HCT116 (cell line): Measurements from ENCODE around the gene SUFU. TPM values are rescaled to one million over a fixed set of nuclear protein-coding genes. Genes with fewer than 3 reads are reported as not detected.

Experiments used
- ATAC-seq: fragments of 200-7000 bp; cut with Tn5 transposase; 2 replicates; pipeline ENCODE4 v1.9.1; 2020; ENCODE audit warnings: mild to moderate bottlenecking, moderate library complexity
- BruUV-seq: library from RNA; stranded (reverse); fragments of 400-500 nt; replicated peaks from 2 replicates; lab custom pipeline; 2021; lab: Mats Ljungman, UMichigan
- CTCF ChIA-PET: fragments of 300-600 bp; sonication (Branson Sonifier 250); formaldehyde crosslinking; loops from one replicate; lab custom pipeline; 2021; ENCODE audit warnings: antibody characterized with exemption; lab: Charles Lee
- POLR2A ChIA-PET: fragments of 300-600, 350-600 bp; sonication (Branson Sonifier 250); formaldehyde crosslinking; loops from one replicate; lab custom pipeline; 2021; ENCODE audit warnings: antibody characterized with exemption; lab: Charles Lee
- RAD21 ChIA-PET, 2 experiments: fragments of 300-600 bp; sonication (Branson Sonifier 250); formaldehyde crosslinking; loops; one replicate each; lab custom pipeline; 2023; ENCODE audit warnings: low total read pairs in 2 of 2; ENCODE audit not compliant: uncharacterized antibody in 2 of 2, unreplicated experiment in 2 of 2, low non-redundant PET in 1 of 2; lab: Charles Lee
- DNase-seq: peaks from one replicate; pipeline ENCODE4 v3.0.0-alpha.2; 2010; ENCODE audit warnings: low read depth, low spot score
- H2AFZ ChIP-seq: fragments of 200-600 bp; shearing (Covaris generic), sonication (generic); 2 replicates; pipeline ENCODE4 v1.6.1; 2017; ENCODE audit warnings: low read depth, mixed run types, mixed read lengths, antibody characterized with exemption, low read length; ENCODE audit not compliant: poor library complexity, severe bottlenecking
- H3K27ac ChIP-seq: 2 replicates; pipeline ENCODE4 v1.5.1; 2012; ENCODE audit warnings: low read depth, low read length
- H3K27me3 ChIP-seq: fragments of 200-600 bp; sonication (generic); 2 replicates; pipeline ENCODE4 v1.6.1; 2016; ENCODE audit warnings: mixed run types, low read length, mixed read lengths; ENCODE audit not compliant: insufficient read depth
- H3K36me3 ChIP-seq, 2 experiments: fragments of 200-500 bp in 1 of 2; fragments of 200-600 bp in 1 of 2; sonication (Bioruptor generic) in 1 of 2; sonication (generic) in 1 of 2; 2 replicates each; pipeline versions ENCODE4 v1.5.1 to v1.6.1; 2014 to 2016; ENCODE audit warnings: low read length in 2 of 2, inconsistent platforms in 1 of 2, mixed read lengths in 1 of 2, mixed run types in 1 of 2; ENCODE audit not compliant: insufficient read depth in 2 of 2, control insufficient read depth in 1 of 2
- H3K4me1 ChIP-seq, 2 experiments: fragments of 200-600 bp in 1 of 2; sonication (generic) in 1 of 2; 2 replicates each; pipeline versions ENCODE4 v1.5.1 to v1.6.1; 2012 to 2017; ENCODE audit warnings: low read length in 2 of 2, inconsistent platforms in 1 of 2, mild to moderate bottlenecking in 1 of 2, mixed read lengths in 1 of 2, mixed run types in 1 of 2, moderate library complexity in 1 of 2; ENCODE audit not compliant: insufficient read depth in 2 of 2, control insufficient read depth in 1 of 2
- H3K4me2 ChIP-seq: fragments of 200-600 bp; sonication (generic); 2 replicates; pipeline ENCODE4 v1.6.1; 2017; ENCODE audit warnings: mixed run types, low read length, mixed read lengths
- H3K4me3 ChIP-seq, 2 experiments: fragments of 200-600 bp in 1 of 2; sonication (generic) in 1 of 2; replicated peaks in 1 of 2; 2 replicates each; pipeline ENCODE4 v1.5.1; 2011 to 2016; ENCODE audit warnings: low read length in 2 of 2, control low read depth in 1 of 2, low read depth in 1 of 2, mild to moderate bottlenecking in 1 of 2, mixed read lengths in 1 of 2, mixed run types in 1 of 2
- H3K79me2 ChIP-seq: fragments of 200-600 bp; sonication (generic); 2 replicates; pipeline ENCODE4 v1.6.1; 2017; ENCODE audit warnings: mild to moderate bottlenecking, mixed run types, low read length, moderate library complexity, mixed read lengths; ENCODE audit not compliant: insufficient read depth
- H3K9ac ChIP-seq: fragments of 200-600 bp; sonication (generic); 2 replicates; pipeline ENCODE4 v1.6.1; 2016; ENCODE audit warnings: low read length, mixed read lengths
- H3K9me2 ChIP-seq: fragments of 200-600 bp; sonication (generic), shearing (Covaris generic); 2 replicates; pipeline ENCODE4 v1.6.1; 2017; ENCODE audit warnings: mixed run types, mild to moderate bottlenecking, moderate library complexity; ENCODE audit not compliant: insufficient read depth
- H3K9me3 ChIP-seq, 2 experiments: fragments of 200-500 bp in 1 of 2; fragments of 200-600 bp in 1 of 2; sonication (Bioruptor generic) in 1 of 2; sonication (generic) in 1 of 2; 2 replicates each; pipeline ENCODE4 v1.6.1; 2014 to 2017; ENCODE audit warnings: low read length in 2 of 2, mixed read lengths in 2 of 2, inconsistent platforms in 1 of 2, low read depth in 1 of 2, mild to moderate bottlenecking in 1 of 2, mixed run types in 1 of 2, moderate library complexity in 1 of 2; ENCODE audit not compliant: control insufficient read depth in 1 of 2, insufficient read depth in 1 of 2
- H4K20me1 ChIP-seq: fragments of 200-600 bp; sonication (generic), shearing (Covaris generic); 2 replicates; pipeline ENCODE4 v1.6.1; 2017; ENCODE audit warnings: mixed run types, mild to moderate bottlenecking, moderate library complexity; ENCODE audit not compliant: insufficient read depth
- CBX3 ChIP-seq: IDR thresholded peaks from 2 replicates; pipeline ENCODE4 v1.6.1; 2012; ENCODE audit warnings: low read depth
- CEBPB ChIP-seq: IDR thresholded peaks from 2 replicates; pipeline ENCODE4 v1.6.1; 2012; ENCODE audit warnings: low read depth
- EGR1 ChIP-seq: IDR thresholded peaks from 2 replicates; pipeline ENCODE4 v1.6.1; 2012; ENCODE audit warnings: low read depth
- EZH2phosphoT487 ChIP-seq: fragments of 200-600 bp; IDR thresholded peaks from 2 replicates; pipeline ENCODE4 v1.6.1; 2018; ENCODE audit warnings: antibody characterized with exemption, borderline replicate concordance
- FOSL1 ChIP-seq: IDR thresholded peaks from 2 replicates; pipeline ENCODE4 v1.6.1; 2012; ENCODE audit warnings: low read depth
- JUND ChIP-seq: IDR thresholded peaks from 2 replicates; pipeline ENCODE4 v1.6.1; 2012
- POLR2AphosphoS5 ChIP-seq: IDR thresholded peaks from 2 replicates; pipeline ENCODE4 v1.6.1; 2011; ENCODE audit warnings: mild to moderate bottlenecking, low read depth, low read length, moderate library complexity
- intact Hi-C: fragments of 100-400 bp; cut with micrococcal nuclease; formaldehyde crosslinking; loops from 2 replicates; pipeline ENCODE4 v1.10.0; 2022
- total RNA-seq: library from RNA; stranded (reverse); gene quantifications from one replicate; pipeline ENCODE4 v1.2.1, GENCODE V29; 2021; ENCODE audit not compliant: unreplicated experiment
- TF ChIP-seq, protein P1 (sequence below): IDR thresholded peaks from 2 replicates; pipeline ENCODE4 v1.6.1; 2012
- TF ChIP-seq, protein P2 (sequence below): IDR thresholded peaks from 2 replicates; pipeline ENCODE4 v1.6.1; 2012; ENCODE audit warnings: low read depth
- TF ChIP-seq, protein P3 (sequence below): IDR thresholded peaks from 2 replicates; pipeline ENCODE4 v1.6.1; 2012

SUFU gene
- total RNA-seq, 1 experiment from 2014 or later, result 18.8 TPM

DNA sequence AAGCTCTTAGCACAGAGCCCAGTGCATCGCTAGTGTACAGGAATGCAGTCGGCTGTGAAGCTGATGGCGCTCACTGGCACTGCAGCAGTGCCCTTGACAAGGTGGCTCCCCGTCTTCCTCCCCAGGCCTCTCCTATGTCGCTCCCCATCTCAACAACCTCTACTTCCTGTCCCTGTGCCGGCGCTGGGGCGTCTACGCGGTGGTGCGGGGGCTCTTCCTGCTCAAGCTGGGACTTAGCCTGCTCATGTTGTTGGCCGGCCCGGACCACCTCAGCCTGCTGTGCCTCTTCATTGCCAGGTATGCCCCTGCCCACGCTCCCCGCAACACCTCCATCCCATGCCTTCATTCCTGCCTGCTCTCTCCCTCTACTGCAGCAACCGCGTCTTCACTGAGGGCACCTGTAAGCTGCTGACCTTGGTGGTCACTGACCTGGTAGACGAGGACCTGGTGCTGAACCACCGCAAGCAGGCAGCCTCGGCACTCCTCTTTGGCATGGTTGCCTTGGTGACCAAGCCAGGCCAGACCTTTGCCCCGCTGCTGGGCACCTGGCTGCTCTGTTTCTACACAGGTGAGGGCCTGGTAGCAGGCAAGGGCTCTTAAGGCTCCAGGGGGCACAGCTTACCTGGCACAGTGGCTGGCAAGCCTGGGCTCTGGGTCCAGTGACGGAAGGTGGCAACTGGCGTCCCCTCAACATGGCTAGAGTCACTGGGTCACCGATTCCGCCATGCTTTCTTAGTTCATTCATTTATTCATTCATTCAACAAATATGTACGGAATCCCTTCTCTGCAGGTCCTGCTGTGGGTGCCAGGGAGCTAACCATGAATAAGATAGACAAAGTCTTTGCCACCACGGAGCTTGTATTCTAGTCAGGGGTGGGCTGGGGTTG is 30.1 kb upstream of the SUFU start:
- Histone ChIP-seq H3K36me3 (peaks cover 2 to 19% of the 10 kb centered on the region in 2 experiments; a peak in 1 of 4 replicates), H3K27ac (no peak overlapping the region), H3K4me3 (no peak overlapping the region), H3K9me2 (no peaks in the 10 kb centered on the region), H3K79me2 (no peaks in the 10 kb centered on the region), H4K20me1 (no peaks in the 10 kb centered on the region), H3K9ac (no peak overlapping the region), H3K27me3 (no peaks in the 10 kb centered on the region), H3K4me1 (no peaks in the 10 kb centered on the region), H3K9me3 (no peaks in the 10 kb centered on the region), H2AFZ (no peak overlapping the region), H3K4me2 (no peak overlapping the region)
- no peak for DNase-seq
- intact Hi-C loops, result no loop called here
- BruUV-seq, result no TSS peak
- RAD21 ChIA-PET, result no interaction called here
- no peak for ATAC-seq
- CTCF ChIA-PET, result interaction anchor here (0.6 kb wide), 1 partner anchor 80 kb away, joined by 3 read pairs; no protein-coding TSS in a partner anchor
- POLR2A ChIA-PET, result interaction anchor here (0.6 kb wide), 1 partner anchor 23 kb away, joined by 4 read pairs; no protein-coding TSS in a partner anchor
- TF ChIP-seq, protein P1, sequence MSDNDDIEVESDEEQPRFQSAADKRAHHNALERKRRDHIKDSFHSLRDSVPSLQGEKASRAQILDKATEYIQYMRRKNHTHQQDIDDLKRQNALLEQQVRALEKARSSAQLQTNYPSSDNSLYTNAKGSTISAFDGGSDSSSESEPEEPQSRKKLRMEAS, result no peak
- no peak for TF ChIP-seq CEBPB
- no peak for TF ChIP-seq FOSL1
- TF ChIP-seq EZH2phosphoT487, result no peak
- no peak for TF ChIP-seq CBX3
- TF ChIP-seq POLR2AphosphoS5, result no peak
- TF ChIP-seq, protein P2, sequence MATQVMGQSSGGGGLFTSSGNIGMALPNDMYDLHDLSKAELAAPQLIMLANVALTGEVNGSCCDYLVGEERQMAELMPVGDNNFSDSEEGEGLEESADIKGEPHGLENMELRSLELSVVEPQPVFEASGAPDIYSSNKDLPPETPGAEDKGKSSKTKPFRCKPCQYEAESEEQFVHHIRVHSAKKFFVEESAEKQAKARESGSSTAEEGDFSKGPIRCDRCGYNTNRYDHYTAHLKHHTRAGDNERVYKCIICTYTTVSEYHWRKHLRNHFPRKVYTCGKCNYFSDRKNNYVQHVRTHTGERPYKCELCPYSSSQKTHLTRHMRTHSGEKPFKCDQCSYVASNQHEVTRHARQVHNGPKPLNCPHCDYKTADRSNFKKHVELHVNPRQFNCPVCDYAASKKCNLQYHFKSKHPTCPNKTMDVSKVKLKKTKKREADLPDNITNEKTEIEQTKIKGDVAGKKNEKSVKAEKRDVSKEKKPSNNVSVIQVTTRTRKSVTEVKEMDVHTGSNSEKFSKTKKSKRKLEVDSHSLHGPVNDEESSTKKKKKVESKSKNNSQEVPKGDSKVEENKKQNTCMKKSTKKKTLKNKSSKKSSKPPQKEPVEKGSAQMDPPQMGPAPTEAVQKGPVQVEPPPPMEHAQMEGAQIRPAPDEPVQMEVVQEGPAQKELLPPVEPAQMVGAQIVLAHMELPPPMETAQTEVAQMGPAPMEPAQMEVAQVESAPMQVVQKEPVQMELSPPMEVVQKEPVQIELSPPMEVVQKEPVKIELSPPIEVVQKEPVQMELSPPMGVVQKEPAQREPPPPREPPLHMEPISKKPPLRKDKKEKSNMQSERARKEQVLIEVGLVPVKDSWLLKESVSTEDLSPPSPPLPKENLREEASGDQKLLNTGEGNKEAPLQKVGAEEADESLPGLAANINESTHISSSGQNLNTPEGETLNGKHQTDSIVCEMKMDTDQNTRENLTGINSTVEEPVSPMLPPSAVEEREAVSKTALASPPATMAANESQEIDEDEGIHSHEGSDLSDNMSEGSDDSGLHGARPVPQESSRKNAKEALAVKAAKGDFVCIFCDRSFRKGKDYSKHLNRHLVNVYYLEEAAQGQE, result no peak
- TF ChIP-seq EGR1, result no peak
- TF ChIP-seq JUND, result no peak
- TF ChIP-seq, protein P3, sequence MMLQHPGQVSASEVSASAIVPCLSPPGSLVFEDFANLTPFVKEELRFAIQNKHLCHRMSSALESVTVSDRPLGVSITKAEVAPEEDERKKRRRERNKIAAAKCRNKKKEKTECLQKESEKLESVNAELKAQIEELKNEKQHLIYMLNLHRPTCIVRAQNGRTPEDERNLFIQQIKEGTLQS, result no peak
